NCI-H2029 treated with DMSO at 0.1 percent for 48 hours (cell line): ENCODE results near the gene TLE4.
A peak's percentile ranks its signal among the peaks of the same experiment; 100 is the strongest.
"Not testable (repeated sequence)": the region's sequence is repeated elsewhere in the genome, so short reads cannot be mapped to it uniquely, and the experiment has no call there.

Experiments used
- DNase-seq: peaks from one replicate; lab custom pipeline; 2025; lab: John Stamatoyannopoulos, UW

TLE4 gene

DNA sequence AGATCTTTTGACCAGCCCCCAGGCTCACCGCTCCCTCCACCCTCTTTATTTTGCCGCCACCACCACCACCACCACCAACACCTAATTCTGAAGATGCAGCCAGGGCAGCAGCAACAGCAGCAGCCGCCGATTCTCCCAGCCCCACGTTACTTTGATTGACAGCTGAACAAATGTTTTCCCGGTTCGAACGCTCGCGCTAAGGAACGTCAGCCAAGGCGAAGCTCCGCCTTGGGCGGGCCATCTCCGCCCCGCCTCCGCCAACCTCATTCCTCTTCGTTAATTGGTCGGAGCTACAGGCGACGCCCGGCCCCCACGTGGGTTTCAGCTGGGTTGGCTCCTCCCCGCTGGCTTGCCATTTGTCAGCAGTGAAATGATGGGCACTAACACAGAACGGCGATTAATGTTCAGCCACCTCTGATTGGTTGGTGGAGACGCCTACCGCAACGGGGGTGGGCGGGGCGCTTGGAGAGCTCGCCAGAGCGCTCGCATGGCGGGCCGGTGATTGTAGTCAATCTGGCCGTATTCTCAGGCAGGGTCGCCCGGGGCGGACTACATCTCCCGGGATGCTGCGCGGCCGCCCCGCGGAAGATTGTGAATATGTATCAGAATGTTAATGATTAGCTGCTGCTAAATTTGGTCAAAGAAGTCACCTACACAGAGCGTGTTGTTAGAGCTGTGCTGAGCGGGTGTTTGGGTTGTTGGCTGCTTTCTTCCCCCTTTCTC, at the start of gene TLE4:
Gene TLE4 (plus strand): TSS at position 657 of the 723 bp plus-strand sequence. CDS start 826 bp downstream, outside the sequence.
- peak; percentile 99 for DNase-seq

DNA sequence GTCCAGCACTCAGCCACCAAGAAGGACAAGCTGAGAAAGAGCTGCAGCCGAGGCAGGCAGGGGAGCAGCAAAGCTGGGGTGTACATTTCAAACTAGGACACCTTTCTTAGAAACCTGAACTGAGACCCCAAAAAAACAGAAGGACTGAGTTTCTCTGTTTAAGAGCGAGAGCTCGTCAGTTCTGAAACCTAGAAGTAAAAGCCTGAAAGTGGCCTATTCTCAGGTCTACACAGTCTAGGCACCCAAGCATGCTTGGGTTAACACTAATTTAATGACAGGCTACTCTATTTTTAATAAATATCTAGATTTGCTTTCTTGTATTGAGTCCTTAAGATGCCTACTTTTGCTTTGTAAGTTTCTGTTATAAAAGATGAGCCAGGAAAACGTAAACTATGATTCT, 49.0 kb upstream of the TLE4 start:
- no peak for DNase-seq

DNA sequence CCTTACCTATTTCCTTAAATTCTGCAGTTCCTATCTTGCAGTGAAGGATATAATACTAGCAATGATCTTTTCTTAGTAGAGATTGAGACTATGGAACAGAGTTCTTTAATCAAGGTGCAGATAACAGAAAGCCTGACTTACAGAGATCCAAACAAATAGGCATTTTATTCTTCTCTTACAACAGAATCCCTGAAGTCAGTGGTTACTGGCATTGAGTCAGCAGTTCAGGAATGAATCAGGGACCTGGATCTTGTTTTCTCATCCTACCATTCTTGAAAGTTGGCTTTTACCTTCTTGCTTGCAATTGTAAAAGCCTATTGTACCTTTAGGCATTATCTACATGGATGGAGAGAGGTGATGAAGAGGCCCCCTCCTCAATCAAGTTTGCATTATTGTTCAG, 47.5 kb upstream of the TLE4 start:
- no peak for DNase-seq

GRCh38 chr9:79526149-79526672, 45.6 kb upstream of the TLE4 start:
- no peak for DNase-seq

DNA sequence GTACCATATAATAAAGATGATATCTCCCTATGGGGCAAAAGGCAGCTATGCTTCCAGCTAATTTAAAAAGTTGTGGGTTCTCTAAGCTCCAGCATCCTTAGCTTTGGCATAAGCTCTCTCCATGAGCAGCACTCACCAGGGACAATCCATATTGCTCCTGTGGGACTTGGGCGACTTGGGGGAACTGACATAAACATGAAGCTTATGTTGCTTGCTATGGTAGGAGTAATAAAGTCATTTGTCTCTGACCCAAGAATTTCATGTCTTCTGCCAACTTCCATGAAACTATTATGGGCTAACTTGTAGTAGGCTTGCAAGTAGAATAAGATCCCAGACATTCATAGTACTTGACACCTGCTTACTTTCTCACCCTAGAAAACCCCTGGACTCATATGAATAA, 36.2 kb upstream of the TLE4 start:
- no peak for DNase-seq

GRCh38 chr9:79537838-79538237, 33.9 kb upstream of the TLE4 start:
- DNase-seq, result no peak

DNA sequence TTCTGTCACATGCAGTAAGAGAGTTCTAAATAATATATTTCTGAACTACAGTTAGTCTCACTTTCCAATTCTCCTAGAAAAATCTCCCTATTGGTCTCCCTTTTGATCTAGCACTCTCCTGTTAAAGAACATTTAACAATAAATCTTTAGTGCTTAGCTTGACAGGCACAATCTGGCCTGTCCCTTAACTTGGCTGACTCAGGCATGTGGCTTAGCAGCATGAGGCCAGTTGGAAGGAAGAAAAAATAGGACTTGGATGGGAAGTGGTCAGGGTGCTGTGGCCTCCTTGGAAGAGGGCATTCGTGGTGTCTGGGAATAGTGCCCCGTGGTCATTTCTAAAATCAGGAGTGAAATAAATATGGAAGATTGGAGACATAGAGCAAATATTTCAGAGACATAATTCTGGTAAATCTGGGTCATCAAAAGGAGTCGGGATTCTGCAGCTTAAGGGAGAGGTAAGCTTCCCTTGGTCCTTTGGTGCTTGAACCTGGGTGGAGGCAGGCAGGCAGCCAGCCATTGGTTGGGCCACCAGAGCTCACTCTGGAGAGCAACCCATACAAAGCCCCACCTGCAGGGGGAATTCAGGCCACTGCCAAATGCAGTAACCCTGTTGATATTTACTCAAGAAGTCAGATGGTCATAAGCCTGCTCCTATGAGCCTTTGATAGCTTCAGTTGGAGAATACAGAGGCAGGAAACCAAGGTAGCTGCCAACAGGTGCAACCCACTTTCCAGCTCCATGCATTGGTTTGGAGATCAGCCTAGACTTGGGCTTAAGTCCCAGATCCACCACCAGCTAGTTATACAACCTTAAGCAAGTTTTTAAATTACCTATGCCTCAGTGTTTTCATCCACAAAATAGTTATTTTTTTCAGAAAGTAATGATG, 28.8 kb upstream of the TLE4 start:
- peak; percentile 73 for DNase-seq

DNA sequence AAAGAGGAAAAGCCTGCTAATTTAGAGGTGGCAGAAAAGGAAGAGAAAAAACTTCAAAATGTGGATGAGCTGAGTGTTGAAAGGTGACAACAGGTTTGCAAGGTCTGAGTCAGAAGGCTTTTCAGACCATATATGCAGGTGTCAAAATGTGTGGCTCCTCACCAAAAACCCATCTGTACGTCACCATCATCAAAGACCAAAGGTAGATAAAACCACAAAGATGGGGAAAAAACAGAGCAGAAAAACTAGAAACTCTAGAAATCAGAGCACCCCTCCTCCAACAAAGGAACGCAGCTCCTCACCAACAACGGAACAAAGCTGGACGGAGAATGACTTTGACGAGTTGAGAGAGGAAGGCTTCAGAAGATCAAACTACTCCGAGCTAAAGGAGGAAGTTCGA, 27.4 kb upstream of the TLE4 start:
- DNase-seq, result not testable (repeated sequence)

- DNase-seq, result no peak
These were observed 20.2 kb upstream of the TLE4 start for GRCh38 chr9:79551586-79551985.

DNA sequence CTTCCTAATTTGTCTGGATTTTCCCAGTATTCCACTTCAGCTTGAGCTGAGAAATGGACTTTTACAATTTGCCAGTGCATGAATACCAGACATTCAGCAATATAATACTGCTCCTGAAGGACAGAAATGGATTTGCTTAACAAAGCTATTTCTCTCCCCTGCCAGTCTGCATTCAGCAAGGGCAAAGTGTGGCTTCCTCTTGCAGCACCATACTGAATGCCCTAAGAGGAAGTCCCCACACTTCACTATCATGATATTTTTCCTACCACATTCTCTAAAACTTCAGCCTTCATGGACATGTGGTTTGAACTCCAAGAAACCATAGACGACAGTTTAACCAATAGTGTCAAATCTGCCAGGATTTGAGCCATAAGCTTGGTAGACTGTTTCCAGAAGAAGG, 19.8 kb upstream of the TLE4 start:
- no peak for DNase-seq

DNA sequence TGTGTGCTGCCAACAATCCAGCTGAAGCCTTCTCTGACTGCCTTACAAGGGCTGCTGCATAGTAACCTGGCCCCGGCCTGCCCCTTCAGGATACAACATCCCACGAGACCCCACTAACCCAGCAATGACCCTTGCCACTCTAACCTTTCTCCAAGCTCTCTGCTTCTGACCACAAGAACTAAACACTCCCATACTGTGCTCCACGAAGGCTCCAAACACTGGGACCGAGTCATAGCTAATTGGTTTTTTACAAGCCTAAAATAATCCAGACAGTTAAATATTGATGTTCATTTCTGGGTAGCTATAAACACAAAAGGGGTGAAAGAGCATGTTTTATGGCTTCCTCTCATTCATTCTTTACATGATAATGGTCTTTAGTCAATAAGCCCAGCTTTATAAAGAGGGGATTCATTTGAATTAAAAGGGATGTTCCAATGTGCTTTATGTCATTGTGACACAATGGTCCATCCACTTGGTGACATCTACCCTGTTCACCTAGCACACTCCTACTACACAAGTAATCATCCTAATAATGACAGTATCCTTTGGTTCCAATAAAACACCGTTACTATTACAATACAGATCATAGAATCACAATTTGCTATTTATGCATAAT, 16.2 kb upstream of the TLE4 start:
- no peak for DNase-seq

GRCh38 chr9:79559495-79560181, 12.1 kb upstream of the TLE4 start:
- peak; percentile 74 for DNase-seq

DNA sequence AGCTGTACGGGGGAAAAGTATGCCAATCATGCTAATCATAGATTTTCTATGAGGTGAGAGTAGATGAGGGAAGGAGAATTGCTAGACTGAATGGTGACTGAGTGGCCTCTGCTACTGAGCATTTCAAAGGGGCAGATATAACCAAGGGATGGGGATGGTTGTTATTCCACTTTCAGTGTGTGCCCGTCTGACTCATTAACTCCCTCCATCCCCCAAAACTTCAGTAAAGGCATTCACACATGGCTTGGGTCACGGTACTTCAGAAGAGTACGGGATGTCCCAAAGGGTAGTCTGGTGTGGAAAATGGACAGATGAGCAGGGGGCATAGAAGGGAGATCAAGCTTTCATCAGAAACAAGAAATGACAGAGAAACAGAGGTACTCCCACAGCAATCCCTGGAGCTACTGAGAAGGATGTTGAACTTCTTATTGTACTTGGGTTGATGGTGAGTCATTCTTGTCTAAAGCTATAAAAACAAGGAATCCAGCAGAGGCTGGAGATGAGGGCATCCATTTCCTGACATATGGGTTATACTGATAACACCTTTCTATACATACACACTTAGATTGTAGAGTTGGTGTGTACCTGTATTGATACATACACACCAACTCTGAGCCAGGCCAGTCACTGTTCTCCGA, 8.9 kb upstream of the TLE4 start:
- no peak for DNase-seq

GRCh38 chr9:79564105-79564504, 7.7 kb upstream of the TLE4 start:
- DNase-seq, result no peak

DNA sequence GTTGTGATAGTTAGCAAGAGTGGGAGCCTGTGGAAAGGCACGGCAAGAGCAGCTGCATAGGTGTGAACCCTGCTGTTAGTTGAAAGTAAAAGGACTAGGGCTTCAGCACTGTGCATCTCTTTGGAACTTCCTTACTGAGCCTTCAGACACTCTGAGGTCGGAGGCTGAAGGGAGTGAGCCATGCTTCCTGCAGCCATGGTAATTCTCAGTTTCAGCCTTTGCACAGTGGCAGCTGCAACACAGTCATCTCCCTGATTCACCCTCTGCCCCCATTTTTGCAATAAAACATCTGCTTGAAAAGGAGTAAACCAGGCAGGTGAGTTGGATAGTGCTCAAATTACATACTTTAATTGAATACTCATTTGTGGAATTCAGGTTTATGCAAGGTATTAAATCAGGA, 6.5 kb upstream of the TLE4 start:
- DNase-seq, result no peak

DNA sequence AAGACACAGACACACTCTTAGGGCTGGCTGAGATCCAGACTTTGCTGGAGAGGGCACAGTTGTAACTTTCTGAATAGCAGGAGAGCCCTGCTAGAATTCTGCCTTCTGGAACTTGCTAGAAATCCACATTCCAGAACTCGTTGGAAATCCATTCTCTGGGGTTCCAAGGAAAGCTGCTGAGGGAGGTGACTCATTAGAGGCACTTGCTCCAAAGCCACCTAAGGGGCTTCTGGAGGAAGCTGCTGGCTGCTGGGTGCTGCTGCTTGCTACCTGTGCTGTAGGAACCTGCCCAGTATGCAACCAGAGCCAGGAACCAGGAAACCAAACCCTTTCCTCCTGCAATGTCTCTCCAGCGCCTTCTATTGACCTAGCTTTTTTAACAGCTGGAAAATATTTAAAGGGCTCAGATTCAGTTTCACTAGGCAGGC, 4.1 kb upstream of the TLE4 start:
- DNase-seq, result no peak

GRCh38 chr9:79568337-79569101, 3.2 kb upstream of the TLE4 start:
- DNase-seq, result no peak

DNA sequence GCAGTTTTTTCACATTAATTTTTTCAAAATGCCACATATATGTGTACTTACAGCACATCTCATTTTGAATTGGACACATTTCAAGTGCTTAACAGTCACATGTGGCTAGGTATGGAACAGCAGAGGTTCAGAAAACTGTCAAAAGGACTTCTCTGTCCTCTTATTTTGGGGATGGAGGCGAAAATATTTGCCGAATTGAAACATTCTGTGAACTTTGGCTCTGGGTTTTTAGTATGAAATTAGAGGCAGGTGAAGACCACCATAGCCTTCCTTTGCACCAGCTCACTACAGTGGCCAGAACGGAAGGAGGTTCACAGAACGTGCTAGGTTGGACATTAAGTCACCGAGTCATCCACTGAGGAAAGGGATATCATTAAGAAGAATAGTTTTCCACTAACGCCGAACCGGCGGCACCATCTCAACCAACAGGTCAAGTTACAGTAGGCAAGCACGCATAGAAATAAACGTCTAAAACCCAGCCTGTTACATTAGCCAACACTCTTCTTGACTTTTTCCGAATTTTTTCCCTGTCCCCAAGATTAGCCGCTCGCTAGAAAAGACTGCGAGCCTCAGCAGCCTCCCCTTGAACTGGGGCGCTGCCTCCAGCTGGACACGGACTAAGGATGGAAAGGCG, 1.8 kb upstream of the TLE4 start:
- no peak for DNase-seq

- DNase-seq, result no peak
These were observed 1.1 kb upstream of the TLE4 start for GRCh38 chr9:79570448-79571308.
